GM12874 (cell line): ENCODE measurements around the gene ROBO1.

Source experiments
- TF ChIP-seq, protein P1 (sequence below): IDR thresholded peaks from 2 replicates; pipeline ENCODE4 v1.5.1; 2011; ENCODE audit warnings: low read depth, mild to moderate bottlenecking, control low read depth, low read length, moderate library complexity; ENCODE audit not compliant: insufficient read depth

The ROBO1 gene

DNA sequence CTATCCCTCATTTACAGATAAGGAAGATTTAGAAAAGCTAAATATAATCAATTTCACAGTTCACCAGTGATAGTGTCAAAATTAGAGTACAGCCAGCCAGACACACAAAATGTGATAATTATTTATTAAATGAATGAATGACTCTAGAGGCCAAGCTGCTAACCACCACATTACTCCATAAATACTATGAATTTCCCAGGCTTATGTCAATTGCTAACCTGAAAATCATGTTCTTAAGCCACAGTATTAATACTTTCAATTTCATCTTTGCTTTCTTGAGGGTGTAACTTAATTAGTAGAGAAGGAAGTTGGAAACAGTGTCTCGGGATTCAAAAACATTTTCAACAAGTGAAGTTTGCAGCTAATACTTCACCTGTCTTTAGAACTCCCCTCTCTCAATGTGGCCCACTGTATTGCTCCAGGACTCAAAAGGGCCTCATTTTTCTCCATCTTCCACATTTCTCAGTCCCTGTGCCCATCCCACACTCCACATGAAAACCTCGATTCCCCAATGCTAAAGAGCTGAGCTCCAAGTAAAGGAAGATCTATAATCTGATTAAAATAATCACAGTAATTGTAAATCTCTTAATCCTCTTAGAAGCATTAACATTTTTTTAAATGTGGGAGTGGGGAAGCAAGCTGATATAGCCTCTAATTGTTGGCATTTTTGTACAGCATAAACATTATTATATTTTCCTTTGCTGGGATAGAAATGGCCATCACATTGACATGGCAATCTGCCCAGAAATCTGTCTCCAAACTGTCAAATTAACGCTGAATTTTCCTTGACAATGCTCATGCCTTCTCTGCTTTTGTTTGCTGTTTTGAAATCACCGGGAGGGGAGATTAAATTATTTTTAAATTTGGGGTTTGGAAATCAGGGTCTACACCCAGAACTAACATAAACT, 765.1 kb downstream of the ROBO1 start:
- TF ChIP-seq, protein P1, sequence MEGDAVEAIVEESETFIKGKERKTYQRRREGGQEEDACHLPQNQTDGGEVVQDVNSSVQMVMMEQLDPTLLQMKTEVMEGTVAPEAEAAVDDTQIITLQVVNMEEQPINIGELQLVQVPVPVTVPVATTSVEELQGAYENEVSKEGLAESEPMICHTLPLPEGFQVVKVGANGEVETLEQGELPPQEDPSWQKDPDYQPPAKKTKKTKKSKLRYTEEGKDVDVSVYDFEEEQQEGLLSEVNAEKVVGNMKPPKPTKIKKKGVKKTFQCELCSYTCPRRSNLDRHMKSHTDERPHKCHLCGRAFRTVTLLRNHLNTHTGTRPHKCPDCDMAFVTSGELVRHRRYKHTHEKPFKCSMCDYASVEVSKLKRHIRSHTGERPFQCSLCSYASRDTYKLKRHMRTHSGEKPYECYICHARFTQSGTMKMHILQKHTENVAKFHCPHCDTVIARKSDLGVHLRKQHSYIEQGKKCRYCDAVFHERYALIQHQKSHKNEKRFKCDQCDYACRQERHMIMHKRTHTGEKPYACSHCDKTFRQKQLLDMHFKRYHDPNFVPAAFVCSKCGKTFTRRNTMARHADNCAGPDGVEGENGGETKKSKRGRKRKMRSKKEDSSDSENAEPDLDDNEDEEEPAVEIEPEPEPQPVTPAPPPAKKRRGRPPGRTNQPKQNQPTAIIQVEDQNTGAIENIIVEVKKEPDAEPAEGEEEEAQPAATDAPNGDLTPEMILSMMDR: no peak

DNA sequence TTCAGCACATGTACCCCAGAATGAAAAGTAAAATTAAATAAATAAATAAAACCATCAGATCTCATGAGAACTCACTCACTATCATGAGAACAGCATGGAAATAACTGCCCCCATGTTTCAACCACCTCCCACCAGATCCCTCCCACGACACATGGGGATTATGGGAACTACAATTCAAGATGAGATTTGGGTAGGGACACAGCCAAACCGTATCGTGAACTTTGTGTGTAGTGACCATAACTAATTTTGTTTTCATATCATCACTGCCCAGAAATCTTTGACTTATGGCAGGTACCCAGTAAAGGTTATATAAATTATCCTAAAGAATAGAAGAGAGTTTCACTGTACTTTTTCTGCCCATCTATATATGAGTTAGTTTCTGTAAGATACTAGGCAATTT, 766.5 kb downstream of the ROBO1 start:
- TF ChIP-seq, protein P1: no peak

DNA sequence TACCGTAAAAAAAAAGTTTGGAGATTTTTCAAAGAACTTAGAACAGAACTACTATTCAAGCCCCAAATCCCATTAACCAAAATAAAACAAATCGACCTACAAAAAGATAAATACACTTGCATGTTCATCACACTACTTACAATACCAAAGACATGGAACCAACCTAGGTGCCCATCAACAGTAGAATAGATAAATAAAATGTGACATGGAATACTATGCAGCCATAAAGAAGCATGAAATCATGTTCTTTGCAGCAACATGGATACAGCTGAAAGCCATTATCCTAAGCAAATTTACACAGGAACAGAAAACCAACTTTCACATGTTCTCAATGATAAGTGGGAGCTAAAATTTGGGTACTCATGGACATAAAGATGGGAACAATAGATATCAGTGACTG, 768.7 kb downstream of the ROBO1 start:
- TF ChIP-seq, protein P1: no peak

GRCh38 chr3:78995087-78995486, 772.7 kb downstream of the ROBO1 start:
- TF ChIP-seq, protein P1: no peak

- TF ChIP-seq, protein P1: no peak
Observed at GRCh38 chr3:78994174-78995027, 773.4 kb downstream of the ROBO1 start.

DNA sequence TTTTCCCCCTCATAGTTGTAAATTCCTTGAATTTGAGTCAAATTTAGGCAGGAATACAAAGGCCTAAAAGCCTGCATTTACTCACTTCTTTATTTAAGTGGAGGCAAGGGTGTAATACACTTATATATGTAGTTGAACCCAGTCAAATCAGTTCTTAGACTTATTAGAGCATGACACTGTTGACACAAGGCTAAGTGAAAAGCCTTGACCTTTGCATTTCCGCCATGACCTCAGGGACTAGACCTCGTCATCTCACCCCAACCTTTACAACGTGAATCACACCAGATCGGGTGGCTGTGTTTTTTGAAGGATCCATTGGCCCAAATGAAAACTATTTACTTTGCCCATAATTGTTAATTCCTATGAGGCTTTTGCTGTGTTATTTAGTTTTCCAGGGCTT, 774.4 kb downstream of the ROBO1 start:
- TF ChIP-seq, protein P1: no peak

DNA sequence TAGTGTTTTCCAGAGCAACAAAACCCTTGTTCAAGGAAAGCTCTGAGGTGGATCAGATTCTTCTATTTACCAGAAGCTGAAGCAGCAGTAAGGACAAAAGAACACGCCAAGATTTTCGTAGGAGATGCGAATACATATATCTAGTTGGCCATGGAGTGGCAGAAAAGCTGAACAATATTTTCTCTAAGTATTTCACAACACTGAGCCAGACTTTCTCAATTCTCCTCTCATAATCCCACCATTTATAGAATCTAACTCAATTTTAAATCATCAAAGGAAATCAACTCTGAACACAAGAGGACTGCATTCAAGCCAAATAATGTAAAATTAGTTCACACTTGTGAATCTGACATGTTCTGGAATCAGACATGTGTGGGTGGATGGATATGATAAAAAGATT, 775.0 kb downstream of the ROBO1 start:
- TF ChIP-seq, protein P1: no peak
